Stimulated activated CD4-positive, alpha-beta T cell treated with anti-CD3 and anti-CD28 coated beads, TNF-alpha, amount 100 ng/mL, for 1 hour (primary cell): ENCODE results near the gene CMSS1.

Experiments
- DNase-seq, 3 donors: peaks; one replicate each; pipeline ENCODE4 v3.0.0-alpha.2; 2020; ENCODE audit warnings: low read depth in 3 of 3, low spot score in 1 of 3

Gene CMSS1

DNA sequence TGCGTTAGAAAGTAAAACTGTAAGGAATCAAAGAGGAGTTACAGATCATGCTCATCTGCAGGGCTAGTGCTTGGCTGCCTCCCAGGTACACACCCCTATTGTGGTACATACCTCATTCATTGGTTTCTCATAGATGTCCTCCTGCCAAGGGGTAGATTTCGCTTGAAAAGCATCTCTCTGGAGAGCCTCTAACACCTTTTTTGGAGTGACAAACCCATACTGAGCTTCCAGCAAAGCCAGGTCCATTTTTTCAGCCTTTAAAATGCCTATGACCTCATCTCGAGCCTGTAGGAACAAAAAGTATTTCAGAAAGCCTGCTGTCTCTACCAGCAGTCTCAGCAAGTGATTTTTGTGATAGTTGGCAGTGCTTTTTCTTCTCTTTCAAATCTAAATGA is 112.1 kb downstream of the CMSS1 start:
- no peak for DNase-seq

DNA sequence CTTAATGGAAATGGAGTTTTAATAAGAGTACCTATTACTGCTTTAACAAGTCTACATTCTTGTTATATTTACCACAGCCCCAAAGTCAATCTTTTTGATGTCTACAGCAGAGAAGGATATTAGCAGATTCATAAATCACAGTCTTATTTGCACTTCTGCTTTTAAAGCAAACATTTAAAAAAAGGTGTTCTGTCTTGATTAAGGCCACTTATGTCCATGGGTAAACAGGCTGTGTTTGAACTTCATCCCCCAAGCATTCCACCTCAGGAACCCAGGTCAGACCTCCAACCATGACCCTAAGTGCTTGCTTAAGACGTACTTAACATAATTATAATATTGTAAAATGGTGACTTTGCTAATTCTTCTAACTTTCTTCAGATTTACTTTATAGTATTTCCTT is 113.4 kb downstream of the CMSS1 start:
- no peak for DNase-seq

DNA sequence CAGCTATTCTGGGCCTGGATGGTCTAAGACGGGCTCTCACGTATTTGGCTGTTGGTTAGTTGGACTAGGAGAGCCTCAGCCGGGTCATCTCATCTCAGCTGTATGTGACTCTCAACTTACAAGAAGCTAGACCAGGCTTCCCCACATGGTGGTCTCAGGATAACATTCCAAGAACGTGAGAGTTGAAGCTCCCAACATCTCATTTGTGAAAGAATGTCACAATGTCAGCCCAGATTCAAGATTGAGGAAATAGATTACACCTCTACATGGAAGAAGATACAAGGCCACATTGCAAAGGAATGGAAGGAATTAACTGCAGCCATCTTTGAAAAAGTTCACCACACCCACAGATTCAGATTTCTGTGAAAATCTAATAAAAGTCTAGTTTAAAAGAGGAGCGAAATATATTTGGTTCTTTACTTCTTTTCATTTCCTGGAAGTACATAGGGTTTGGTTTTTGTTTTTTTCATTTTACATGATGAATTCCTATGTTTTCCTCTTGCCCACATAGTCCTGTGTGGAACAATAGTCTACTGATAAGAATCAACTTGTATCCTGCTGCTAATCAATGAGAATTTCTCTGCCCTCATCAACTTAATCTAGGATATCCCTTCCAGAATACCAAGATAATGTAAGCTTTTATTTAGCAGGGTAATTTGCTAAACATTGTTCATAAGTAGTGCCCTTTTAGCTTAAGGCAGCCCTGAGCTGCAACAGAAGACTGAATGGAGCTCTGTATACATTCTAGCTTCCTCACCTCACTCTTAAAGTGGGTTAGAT is 116.5 kb downstream of the CMSS1 start:
- DNase-seq: no peak

DNA sequence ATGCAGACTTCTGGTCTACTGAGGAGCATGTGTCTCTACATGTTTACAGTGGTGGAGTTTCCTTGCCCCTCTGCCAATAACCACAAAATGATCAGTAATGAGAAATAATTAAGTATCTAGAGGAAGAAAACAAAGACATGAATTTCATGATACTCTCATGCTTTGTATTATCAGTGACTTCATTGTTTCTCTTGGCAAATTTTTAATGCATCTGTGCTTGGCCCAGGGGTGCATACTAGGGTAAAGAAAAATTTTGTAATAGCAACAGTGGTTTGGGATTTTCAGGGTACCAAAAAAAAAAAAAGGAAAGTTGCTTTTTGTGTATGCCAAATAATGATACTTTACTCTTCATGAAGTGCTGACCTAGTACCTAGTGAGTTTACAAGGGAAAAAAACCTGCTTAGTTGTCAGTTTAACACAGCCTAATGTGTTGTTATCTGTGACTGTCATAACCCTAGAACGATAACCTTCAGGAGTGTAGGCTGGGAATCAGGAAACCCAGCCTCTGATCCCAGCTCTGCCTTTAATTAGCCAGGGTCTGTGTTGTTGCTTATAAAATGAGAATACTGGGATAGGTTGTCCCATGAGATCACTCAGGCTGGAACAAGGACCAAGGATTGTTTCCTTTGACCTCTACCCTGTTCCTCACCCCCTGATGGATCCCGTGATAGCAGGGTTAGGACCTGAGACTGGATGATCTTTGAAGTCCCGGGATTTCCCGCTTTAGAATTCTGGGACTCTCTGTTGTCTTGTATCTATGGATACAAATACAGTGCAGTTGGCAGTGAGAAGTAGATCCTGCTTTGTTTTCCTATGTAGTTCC is 117.5 kb downstream of the CMSS1 start:
- DNase-seq: no peak

GRCh38 chr3:99938270-99938911 is 120.7 kb downstream of the CMSS1 start:
- DNase-seq: no peak

DNA sequence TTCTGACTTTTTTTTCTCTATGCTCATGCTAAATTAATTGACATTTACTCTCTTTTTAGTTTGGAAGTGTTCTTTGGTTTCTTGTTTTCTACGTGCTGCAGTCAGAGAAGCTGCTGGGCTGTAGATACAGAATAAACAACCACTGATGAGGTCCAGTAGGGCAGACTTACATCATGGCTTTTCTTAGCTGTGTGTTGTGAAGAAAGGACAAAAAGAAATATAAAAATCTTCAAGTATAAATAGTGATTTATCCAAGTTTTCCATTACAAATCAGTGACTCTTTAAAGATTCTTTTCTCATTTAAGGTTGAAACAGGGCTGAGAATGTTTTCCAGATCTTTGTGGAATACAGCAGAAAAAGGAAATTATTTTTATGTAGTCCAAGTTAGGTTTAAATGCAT is 122.2 kb downstream of the CMSS1 start:
- DNase-seq: no peak

- no peak for DNase-seq
Observed at GRCh38 chr3:99940350-99940749, 122.7 kb downstream of the CMSS1 start.

GRCh38 chr3:99941211-99941610 is 123.5 kb downstream of the CMSS1 start:
- no peak for DNase-seq

- DNase-seq: no peak
Observed at GRCh38 chr3:99943931-99944761, 126.5 kb downstream of the CMSS1 start.

DNA sequence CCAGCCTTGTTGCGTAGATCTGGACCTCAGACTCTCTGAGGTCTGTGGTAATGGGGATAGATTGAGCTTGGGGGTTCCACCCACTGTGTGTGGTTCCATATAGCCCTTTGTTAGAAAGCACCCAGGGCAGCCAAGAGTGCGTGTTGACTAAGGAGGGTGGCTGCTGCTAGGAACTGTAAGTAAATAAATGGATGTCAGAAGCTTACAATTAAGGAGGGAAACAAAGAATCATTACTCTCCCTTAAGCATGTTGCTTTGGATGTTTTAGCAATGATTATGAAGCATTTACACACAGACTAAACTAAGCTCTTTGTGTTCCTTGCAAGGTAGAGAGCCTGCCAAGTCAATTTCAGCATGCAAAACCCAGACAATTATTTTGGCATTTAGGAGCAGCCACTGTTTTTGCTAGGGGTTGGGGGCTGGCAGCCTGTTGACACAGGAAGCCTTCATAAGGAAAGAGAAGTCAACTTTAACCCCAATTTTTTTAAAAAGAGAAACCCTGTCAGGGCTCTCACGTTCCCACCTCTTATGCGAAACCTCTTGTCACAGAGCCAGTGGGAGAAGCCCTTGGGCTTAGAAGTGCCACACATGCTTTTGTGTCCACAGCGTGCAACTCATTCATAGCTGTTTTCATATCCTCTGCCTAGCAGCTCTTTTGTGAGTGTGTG is 127.8 kb downstream of the CMSS1 start:
- DNase-seq: no peak

- no peak for DNase-seq
Observed at GRCh38 chr3:99947356-99947755, 129.7 kb downstream of the CMSS1 start.

GRCh38 chr3:99948467-99949089 is 130.9 kb downstream of the CMSS1 start:
- no peak for DNase-seq

- no peak for DNase-seq
Observed at GRCh38 chr3:99949956-99950670, 132.5 kb downstream of the CMSS1 start.

GRCh38 chr3:99950921-99951320 is 133.3 kb downstream of the CMSS1 start:
- no peak for DNase-seq

DNA sequence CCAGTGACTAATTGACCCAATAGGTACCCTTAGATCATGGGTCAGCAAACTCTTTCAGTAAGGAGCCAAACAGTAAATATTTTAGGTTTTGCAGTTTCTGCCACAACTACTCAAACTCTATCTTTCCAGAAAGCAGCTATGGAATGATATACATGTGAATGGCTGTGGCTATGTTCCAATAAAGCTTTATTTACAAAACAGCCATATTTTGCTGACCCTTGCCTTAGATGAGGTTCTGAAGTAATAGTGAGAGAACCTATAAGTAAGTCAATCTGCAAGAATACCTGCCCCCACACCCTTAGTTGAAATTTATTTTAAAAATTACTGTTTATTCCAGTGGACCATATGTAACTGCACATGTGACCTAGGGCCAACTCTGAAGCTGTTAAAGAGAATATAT is 134.0 kb downstream of the CMSS1 start:
- no peak for DNase-seq

DNA sequence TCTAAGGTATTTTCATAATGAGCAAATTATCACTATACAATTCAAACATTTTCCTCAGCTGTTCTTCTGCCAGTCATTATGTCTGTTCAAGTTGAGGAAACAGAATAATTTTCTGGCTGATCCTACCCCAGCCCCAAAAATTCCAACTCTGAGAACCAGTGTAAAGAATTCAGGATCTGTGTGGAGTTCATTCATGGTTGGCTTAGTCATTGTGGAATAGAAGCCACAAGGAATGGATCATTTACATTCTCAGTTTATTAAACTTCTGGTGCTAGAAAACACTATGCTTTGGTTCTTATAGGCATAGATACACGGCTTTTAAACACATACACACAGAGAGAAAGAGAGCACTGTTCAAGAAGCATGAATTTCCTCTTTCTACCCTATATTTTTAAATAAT is 134.6 kb downstream of the CMSS1 start:
- DNase-seq: no peak

- DNase-seq: no peak
Observed at GRCh38 chr3:99953596-99953995, 135.9 kb downstream of the CMSS1 start.

- DNase-seq: no peak
Observed at GRCh38 chr3:99954914-99955644, 137.4 kb downstream of the CMSS1 start.
